NCI-H524 (cell line): ENCODE results near the gene KAZN.

Source experiments
- DNase-seq, 2 experiments: peaks; one replicate each; lab custom pipeline; 2025; lab: John Stamatoyannopoulos, UW

Gene KAZN

GRCh38 chr1:14794136-14794768 is 195.8 kb downstream of the KAZN start:
- no peak for DNase-seq

- DNase-seq = no peak
These were observed 196.4 kb downstream of the KAZN start for GRCh38 chr1:14794906-14795305.

- DNase-seq = no peak
These were observed 197.1 kb downstream of the KAZN start for GRCh38 chr1:14795589-14795988.

- DNase-seq = no peak
These were observed 201.5 kb downstream of the KAZN start for GRCh38 chr1:14800014-14800413.

- no peak for DNase-seq
These were observed 202.1 kb downstream of the KAZN start for GRCh38 chr1:14800500-14801076.

GRCh38 chr1:14803002-14803789 is 204.7 kb downstream of the KAZN start:
- DNase-seq = no peak

- peak in 1 of 2 experiments; percentile 19 for DNase-seq
These were observed 206.1 kb downstream of the KAZN start for GRCh38 chr1:14804626-14805025.

GRCh38 chr1:14806772-14807171 is 208.3 kb downstream of the KAZN start:
- DNase-seq = no peak

GRCh38 chr1:14808768-14809167 is 210.3 kb downstream of the KAZN start:
- DNase-seq = no peak

- DNase-seq = no peak
These were observed 210.9 kb downstream of the KAZN start for GRCh38 chr1:14809191-14809981.

- no peak for DNase-seq
These were observed 212.3 kb downstream of the KAZN start for GRCh38 chr1:14810595-14811361.

GRCh38 chr1:14811573-14811972 is 213.1 kb downstream of the KAZN start:
- DNase-seq = no peak

GRCh38 chr1:14812189-14812588 is 213.7 kb downstream of the KAZN start:
- no peak for DNase-seq

GRCh38 chr1:14815175-14815877 is 216.8 kb downstream of the KAZN start:
- DNase-seq = no peak

GRCh38 chr1:14817223-14818170 is 219.0 kb downstream of the KAZN start:
- DNase-seq = no peak

- DNase-seq = peak; percentile 91 to 95
These were observed 222.0 kb downstream of the KAZN start for GRCh38 chr1:14820295-14821085.

- no peak for DNase-seq
These were observed 224.0 kb downstream of the KAZN start for GRCh38 chr1:14822493-14822892.

- no peak for DNase-seq
These were observed 224.5 kb downstream of the KAZN start for GRCh38 chr1:14822996-14823395.

- DNase-seq = no peak
These were observed 225.9 kb downstream of the KAZN start for GRCh38 chr1:14824314-14824915.
